HL-60 (cell line): ENCODE measurements around the gene CNKSR2.

Experiments
- DNase-seq, 2 experiments: peaks; one replicate each; pipeline ENCODE4 v3.0.0-alpha.2; 2010 to 2020; ENCODE audit warnings: low read depth in 1 of 2, low spot score in 1 of 2
- H3K27ac ChIP-seq: fragments of 250-450 bp; sonication (Bioruptor Pico); replicated peaks from 2 replicates; pipeline ENCODE4 v1.5.1; 2020; ENCODE audit warnings: mild to moderate bottlenecking, moderate library complexity
- H3K27me3 ChIP-seq: fragments of 250-450 bp; sonication (Bioruptor Pico); 2 replicates; pipeline ENCODE4 v1.5.1; 2021; ENCODE audit warnings: mild to moderate bottlenecking, moderate library complexity; ENCODE audit not compliant: insufficient read depth, poor library complexity, severe bottlenecking
- H3K4me3 ChIP-seq: replicated peaks from 2 replicates; pipeline ENCODE4 v1.5.1; 2011; ENCODE audit warnings: mild to moderate bottlenecking, control low read depth, low read length; ENCODE audit not compliant: insufficient read depth
- GABPA ChIP-seq: IDR thresholded peaks from 2 replicates; pipeline ENCODE4 v1.6.1; 2012; ENCODE audit warnings: low read depth
- POLR2AphosphoS5 ChIP-seq: IDR thresholded peaks from 2 replicates; pipeline ENCODE4 v1.6.1; 2012; ENCODE audit warnings: low read depth
- SPI1 ChIP-seq: IDR thresholded peaks from 2 replicates; pipeline ENCODE4 v1.6.1; 2012; ENCODE audit warnings: low read depth, mild to moderate bottlenecking, borderline replicate concordance
- TF ChIP-seq, protein P1 (sequence below): IDR thresholded peaks from one replicate; pipeline ENCODE4 v1.5.1; 2011; ENCODE audit warnings: low read length, control low read depth, inconsistent platforms; ENCODE audit not compliant: insufficient read depth
- TF ChIP-seq, protein P2 (sequence below): IDR thresholded peaks from 2 replicates; pipeline ENCODE4 v1.6.1; 2012; ENCODE audit warnings: low read depth; ENCODE audit not compliant: insufficient replicate concordance

The CNKSR2 gene

GRCh38 chrX:21379991-21380390 lies 5.8 kb downstream of the CNKSR2 start:
- no peak for DNase-seq
- TF ChIP-seq POLR2AphosphoS5 (no peak), GABPA (no peak), SPI1 (no peak)
- TF ChIP-seq, protein P1, sequence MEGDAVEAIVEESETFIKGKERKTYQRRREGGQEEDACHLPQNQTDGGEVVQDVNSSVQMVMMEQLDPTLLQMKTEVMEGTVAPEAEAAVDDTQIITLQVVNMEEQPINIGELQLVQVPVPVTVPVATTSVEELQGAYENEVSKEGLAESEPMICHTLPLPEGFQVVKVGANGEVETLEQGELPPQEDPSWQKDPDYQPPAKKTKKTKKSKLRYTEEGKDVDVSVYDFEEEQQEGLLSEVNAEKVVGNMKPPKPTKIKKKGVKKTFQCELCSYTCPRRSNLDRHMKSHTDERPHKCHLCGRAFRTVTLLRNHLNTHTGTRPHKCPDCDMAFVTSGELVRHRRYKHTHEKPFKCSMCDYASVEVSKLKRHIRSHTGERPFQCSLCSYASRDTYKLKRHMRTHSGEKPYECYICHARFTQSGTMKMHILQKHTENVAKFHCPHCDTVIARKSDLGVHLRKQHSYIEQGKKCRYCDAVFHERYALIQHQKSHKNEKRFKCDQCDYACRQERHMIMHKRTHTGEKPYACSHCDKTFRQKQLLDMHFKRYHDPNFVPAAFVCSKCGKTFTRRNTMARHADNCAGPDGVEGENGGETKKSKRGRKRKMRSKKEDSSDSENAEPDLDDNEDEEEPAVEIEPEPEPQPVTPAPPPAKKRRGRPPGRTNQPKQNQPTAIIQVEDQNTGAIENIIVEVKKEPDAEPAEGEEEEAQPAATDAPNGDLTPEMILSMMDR = no peak
- TF ChIP-seq, protein P2, sequence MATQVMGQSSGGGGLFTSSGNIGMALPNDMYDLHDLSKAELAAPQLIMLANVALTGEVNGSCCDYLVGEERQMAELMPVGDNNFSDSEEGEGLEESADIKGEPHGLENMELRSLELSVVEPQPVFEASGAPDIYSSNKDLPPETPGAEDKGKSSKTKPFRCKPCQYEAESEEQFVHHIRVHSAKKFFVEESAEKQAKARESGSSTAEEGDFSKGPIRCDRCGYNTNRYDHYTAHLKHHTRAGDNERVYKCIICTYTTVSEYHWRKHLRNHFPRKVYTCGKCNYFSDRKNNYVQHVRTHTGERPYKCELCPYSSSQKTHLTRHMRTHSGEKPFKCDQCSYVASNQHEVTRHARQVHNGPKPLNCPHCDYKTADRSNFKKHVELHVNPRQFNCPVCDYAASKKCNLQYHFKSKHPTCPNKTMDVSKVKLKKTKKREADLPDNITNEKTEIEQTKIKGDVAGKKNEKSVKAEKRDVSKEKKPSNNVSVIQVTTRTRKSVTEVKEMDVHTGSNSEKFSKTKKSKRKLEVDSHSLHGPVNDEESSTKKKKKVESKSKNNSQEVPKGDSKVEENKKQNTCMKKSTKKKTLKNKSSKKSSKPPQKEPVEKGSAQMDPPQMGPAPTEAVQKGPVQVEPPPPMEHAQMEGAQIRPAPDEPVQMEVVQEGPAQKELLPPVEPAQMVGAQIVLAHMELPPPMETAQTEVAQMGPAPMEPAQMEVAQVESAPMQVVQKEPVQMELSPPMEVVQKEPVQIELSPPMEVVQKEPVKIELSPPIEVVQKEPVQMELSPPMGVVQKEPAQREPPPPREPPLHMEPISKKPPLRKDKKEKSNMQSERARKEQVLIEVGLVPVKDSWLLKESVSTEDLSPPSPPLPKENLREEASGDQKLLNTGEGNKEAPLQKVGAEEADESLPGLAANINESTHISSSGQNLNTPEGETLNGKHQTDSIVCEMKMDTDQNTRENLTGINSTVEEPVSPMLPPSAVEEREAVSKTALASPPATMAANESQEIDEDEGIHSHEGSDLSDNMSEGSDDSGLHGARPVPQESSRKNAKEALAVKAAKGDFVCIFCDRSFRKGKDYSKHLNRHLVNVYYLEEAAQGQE = no peak
- no peak overlapping the region for H3K27ac ChIP-seq
- H3K27me3 ChIP-seq = peaks cover 11% of the 10 kb centered on the region
- H3K4me3 ChIP-seq = no peak overlapping the region

GRCh38 chrX:21382715-21383114 lies 8.5 kb downstream of the CNKSR2 start:
- H3K4me3 ChIP-seq = no peak overlapping the region
- no peaks in the 10 kb centered on the region for H3K27me3 ChIP-seq
- TF ChIP-seq, protein P1 = no peak
- TF ChIP-seq, protein P2 = no peak
- TF ChIP-seq GABPA = no peak
- no peak for TF ChIP-seq SPI1
- TF ChIP-seq POLR2AphosphoS5 = no peak
- no peak overlapping the region for H3K27ac ChIP-seq
- no peak for DNase-seq

- no peak overlapping the region for H3K4me3 ChIP-seq
- no peak for DNase-seq
- TF ChIP-seq, protein P1 = no peak
- TF ChIP-seq POLR2AphosphoS5 (no peak), SPI1 (no peak), GABPA (no peak)
- no peaks in the 10 kb centered on the region for H3K27me3 ChIP-seq
- no peak overlapping the region for H3K27ac ChIP-seq
Observed at GRCh38 chrX:21383546-21383945, 9.3 kb downstream of the CNKSR2 start.

DNA sequence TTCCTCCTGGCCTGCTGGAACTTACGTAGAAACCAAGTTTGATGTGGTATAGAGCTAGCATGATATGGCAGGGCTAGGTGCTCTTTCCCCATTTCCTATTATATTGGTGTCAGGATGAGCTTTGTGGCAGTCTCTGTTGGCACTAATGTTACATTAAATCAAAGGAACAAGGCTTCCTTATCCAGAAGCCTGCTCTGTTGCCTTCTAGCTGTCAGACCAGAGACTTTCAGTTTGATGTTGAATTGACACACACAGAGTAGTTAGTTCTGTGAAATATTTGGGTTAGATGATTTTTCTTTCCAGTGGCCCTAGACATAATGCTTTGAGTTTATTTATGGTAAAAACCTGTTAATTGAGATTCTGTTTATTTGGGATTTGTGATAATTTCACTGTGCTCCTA lies 10.0 kb downstream of the CNKSR2 start:
- DNase-seq = no peak
- TF ChIP-seq, protein P2 = no peak
- TF ChIP-seq GABPA (no peak), SPI1 (no peak), POLR2AphosphoS5 (no peak)
- TF ChIP-seq, protein P1 = no peak

More for the DNA sequence above, 10.0 kb downstream of the CNKSR2 start:
- no peaks in the 10 kb centered on the region for H3K27me3 ChIP-seq
- no peak overlapping the region for H3K4me3 ChIP-seq
- H3K27ac ChIP-seq = no peak overlapping the region
